ENCODE data around the gene ERH. TPM values are rescaled to one million over a fixed set of nuclear protein-coding genes. Genes with fewer than 3 reads are reported as not detected.

Gene ERH
- total and polyA plus RNA-seq, 4 donors, result 69.1 to 203 (median 138) TPM

DNA sequence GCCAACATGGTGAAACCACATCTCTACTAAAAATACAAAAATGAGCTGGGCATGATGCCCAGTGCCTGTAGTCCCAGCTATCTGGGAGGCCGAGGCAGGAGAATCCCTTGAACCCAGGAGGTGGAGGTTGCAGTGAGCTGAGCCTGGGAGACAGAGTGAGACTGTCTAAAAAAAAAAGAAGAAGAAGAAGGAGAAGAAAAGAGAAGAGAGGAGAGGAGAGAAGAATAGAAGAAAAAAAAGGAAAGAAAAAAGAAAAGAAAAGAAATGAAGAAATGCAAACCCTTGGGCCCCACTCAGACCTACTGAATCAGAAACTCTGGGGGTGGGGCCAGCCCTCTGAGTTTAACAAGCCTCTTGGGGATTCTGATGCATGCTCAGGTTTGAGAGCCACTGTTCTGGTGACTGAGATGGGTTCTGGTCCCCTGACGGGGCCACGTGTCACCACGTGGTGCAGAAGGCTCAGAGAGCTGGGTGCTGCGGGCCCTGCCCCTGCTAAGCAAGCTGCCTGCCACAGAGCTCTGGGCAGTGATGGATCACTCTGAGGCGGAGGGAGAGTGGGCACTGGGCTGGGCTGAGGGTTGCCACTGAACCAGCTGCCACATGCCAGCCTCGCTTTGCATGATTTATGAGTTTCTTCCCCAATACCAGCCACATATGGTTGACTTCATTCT is 37.5 kb downstream of the ERH start:
- no peak for ATAC-seq (ENCODE audit: insufficient read depth, low FRiP score)
- TF ChIP-seq, protein P1, sequence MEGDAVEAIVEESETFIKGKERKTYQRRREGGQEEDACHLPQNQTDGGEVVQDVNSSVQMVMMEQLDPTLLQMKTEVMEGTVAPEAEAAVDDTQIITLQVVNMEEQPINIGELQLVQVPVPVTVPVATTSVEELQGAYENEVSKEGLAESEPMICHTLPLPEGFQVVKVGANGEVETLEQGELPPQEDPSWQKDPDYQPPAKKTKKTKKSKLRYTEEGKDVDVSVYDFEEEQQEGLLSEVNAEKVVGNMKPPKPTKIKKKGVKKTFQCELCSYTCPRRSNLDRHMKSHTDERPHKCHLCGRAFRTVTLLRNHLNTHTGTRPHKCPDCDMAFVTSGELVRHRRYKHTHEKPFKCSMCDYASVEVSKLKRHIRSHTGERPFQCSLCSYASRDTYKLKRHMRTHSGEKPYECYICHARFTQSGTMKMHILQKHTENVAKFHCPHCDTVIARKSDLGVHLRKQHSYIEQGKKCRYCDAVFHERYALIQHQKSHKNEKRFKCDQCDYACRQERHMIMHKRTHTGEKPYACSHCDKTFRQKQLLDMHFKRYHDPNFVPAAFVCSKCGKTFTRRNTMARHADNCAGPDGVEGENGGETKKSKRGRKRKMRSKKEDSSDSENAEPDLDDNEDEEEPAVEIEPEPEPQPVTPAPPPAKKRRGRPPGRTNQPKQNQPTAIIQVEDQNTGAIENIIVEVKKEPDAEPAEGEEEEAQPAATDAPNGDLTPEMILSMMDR (IDR thresholded peaks at IDR 0.05; ENCODE audit: control extremely low read depth, extremely low read depth), result no peak
- H3K27me3 ChIP-seq (ENCODE audit: control insufficient read depth in 3 of 3, insufficient read depth in 3 of 3, low read length in 2 of 3), result peaks cover 0 to 3% (median 0%) of the 10 kb centered on the region in 3 donors

DNA sequence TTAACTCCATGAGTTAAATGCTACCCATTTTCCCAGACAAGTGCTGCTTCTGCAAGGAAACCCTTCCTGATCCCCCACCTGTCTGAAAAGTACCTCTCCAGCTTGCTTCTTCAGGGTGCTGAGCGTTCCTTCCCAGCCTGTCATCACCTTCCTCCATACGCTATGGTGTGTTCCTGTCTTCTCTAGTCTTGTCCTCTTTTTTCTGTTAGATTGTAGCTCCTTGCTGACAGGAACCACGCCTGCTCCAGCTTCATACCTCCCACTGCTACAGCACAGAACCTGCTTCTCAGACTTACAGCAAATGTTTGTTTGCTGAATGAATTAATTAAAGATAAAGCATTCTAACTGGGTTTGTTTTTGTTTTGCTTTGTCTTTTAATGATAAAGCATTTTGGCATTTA is 39.1 kb downstream of the ERH start:
- WGBS, 2 donors, result 88 to 92% methylated on average over 3 of the region's 3 CpGs
- Histone ChIP-seq H3K4me3 (no peak overlapping the region), H3K36me3 (ENCODE audit: control insufficient read depth in 4 of 4, insufficient read depth in 4 of 4, low read length in 4 of 4) (no peaks in the 10 kb centered on the region), H3K9me3 (ENCODE audit: control insufficient read depth in 4 of 4, insufficient read depth in 3 of 4, low read length in 3 of 4) (peaks cover 0 to 2% (median 0%) of the 10 kb centered on the region in 4 donors), H3K27ac (ENCODE audit: low read depth in 1 of 2, low read length in 1 of 2) (no peak overlapping the region), H3K27me3 (ENCODE audit: control insufficient read depth in 3 of 3, insufficient read depth in 3 of 3, low read length in 2 of 3) (peaks cover 0 to 3% (median 0%) of the 10 kb centered on the region in 3 donors), H3K4me1 (ENCODE audit: control insufficient read depth in 5 of 5, insufficient read depth in 5 of 5, low read length in 5 of 5) (peaks cover 0 to 7% (median 0%) of the 10 kb centered on the region in 5 donors), H3K9ac (ENCODE audit: insufficient read depth in 1 of 2, low read length in 2 of 2) (no peak overlapping the region)
- no peak for DNase-seq
- ATAC-seq (ENCODE audit: insufficient read depth, low FRiP score), result no peak
- TF ChIP-seq, protein P1 (IDR thresholded peaks at IDR 0.05; ENCODE audit: control extremely low read depth, extremely low read depth), result no peak

More for the DNA sequence above, 37.5 kb downstream of the ERH start:
- DNase-seq, result no peak
- Histone ChIP-seq H3K4me3 (no peak overlapping the region), H3K36me3 (ENCODE audit: control insufficient read depth in 4 of 4, insufficient read depth in 4 of 4, low read length in 4 of 4) (no peaks in the 10 kb centered on the region), H3K27ac (ENCODE audit: low read depth in 1 of 2, low read length in 1 of 2) (no peak overlapping the region), H3K9ac (ENCODE audit: insufficient read depth in 1 of 2, low read length in 2 of 2) (no peak overlapping the region), H3K4me1 (ENCODE audit: control insufficient read depth in 5 of 5, insufficient read depth in 5 of 5, low read length in 5 of 5) (peaks cover 0 to 2% (median 0%) of the 10 kb centered on the region in 5 donors), H3K9me3 (ENCODE audit: control insufficient read depth in 4 of 4, insufficient read depth in 3 of 4, low read length in 3 of 4) (peaks cover 0 to 2% (median 0%) of the 10 kb centered on the region in 4 donors)
- WGBS, 2 donors, result 58 to 67% methylated on average over 7 of the region's 7 CpGs

DNA sequence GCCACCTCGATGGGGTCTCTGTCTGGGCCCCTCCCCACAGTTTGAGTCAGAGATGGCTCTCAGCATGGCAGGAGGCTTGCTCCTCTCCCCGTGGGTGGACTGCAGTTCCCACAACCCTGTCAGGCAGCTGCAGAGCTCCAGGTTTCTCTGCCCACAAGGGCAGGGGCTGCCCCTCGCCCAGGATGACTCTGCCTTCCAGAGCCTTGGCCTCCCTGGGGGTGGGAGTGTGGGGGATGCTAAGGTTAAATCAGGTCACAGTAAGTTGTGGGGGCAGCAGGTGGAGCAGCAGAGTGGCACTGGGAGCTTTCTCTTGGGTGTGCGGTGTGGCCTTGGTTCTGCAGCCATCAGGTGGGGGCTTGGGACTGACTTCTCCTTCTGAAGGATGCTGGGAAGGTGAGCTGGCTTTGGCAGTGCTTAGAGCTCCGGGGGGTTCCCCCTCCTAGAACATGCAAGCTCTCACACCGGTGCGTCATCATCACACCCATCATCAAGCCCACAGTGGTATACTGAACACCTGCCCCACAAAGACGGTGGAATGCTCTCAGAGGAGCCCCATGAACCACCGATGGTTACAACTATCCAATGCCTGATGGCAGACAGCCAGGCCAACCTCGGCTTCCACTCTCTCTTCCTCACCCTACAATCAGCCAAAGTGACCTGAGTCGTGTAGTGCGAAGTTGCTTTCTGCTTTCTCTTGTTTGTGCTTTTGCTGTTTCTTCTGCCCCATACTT is 39.7 kb downstream of the ERH start:
- Histone ChIP-seq H3K4me1 (ENCODE audit: control insufficient read depth in 5 of 5, insufficient read depth in 5 of 5, low read length in 5 of 5) (peaks cover 0 to 7% (median 0%) of the 10 kb centered on the region in 5 donors), H3K9me3 (ENCODE audit: control insufficient read depth in 4 of 4, insufficient read depth in 3 of 4, low read length in 3 of 4) (peaks cover 0 to 2% (median 0%) of the 10 kb centered on the region in 4 donors), H3K36me3 (ENCODE audit: control insufficient read depth in 4 of 4, insufficient read depth in 4 of 4, low read length in 4 of 4) (no peaks in the 10 kb centered on the region), H3K9ac (ENCODE audit: insufficient read depth in 1 of 2, low read length in 2 of 2) (no peak overlapping the region), H3K27ac (ENCODE audit: low read depth in 1 of 2, low read length in 1 of 2) (no peak overlapping the region), H3K4me3 (no peak overlapping the region), H3K27me3 (ENCODE audit: control insufficient read depth in 3 of 3, insufficient read depth in 3 of 3, low read length in 2 of 3) (peaks cover 0 to 3% (median 0%) of the 10 kb centered on the region in 3 donors)
- ATAC-seq (ENCODE audit: insufficient read depth, low FRiP score) (no peak), DNase-seq (no peak)
- WGBS, 2 donors, result 70 to 71% methylated on average over 12 of the region's 12 CpGs
- TF ChIP-seq, protein P1 (IDR thresholded peaks at IDR 0.05; ENCODE audit: control extremely low read depth, extremely low read depth), result no peak
